Tibial nerve (tissue), 3 donors: ENCODE results near the gene KLF3.

Source experiments
- POLR2A ChIP-seq, 2 donors: fragments of 450-650 bp; IDR thresholded peaks; one replicate each; pipeline ENCODE4 v1.6.1; 2017; ENCODE audit warnings: antibody characterized with exemption in 2 of 2, mild to moderate bottlenecking in 2 of 2, moderate library complexity in 2 of 2
- TF ChIP-seq, protein P1 (sequence below), 5 experiments: fragments of 200-600 bp in 3 of 5; fragments of 450-650 bp in 2 of 5; sonication (generic) in 3 of 5; IDR thresholded peaks; one replicate each; pipeline ENCODE4 v1.5.1; 2016 to 2019; ENCODE audit warnings: antibody characterized with exemption in 5 of 5, mild to moderate bottlenecking in 3 of 5, moderate library complexity in 2 of 5

GRCh38 chr4:38734911-38735310, 70.9 kb downstream of the KLF3 start:
- TF ChIP-seq POLR2A (IDR thresholded peaks at IDR 0.05), result no peak
- TF ChIP-seq, protein P1, sequence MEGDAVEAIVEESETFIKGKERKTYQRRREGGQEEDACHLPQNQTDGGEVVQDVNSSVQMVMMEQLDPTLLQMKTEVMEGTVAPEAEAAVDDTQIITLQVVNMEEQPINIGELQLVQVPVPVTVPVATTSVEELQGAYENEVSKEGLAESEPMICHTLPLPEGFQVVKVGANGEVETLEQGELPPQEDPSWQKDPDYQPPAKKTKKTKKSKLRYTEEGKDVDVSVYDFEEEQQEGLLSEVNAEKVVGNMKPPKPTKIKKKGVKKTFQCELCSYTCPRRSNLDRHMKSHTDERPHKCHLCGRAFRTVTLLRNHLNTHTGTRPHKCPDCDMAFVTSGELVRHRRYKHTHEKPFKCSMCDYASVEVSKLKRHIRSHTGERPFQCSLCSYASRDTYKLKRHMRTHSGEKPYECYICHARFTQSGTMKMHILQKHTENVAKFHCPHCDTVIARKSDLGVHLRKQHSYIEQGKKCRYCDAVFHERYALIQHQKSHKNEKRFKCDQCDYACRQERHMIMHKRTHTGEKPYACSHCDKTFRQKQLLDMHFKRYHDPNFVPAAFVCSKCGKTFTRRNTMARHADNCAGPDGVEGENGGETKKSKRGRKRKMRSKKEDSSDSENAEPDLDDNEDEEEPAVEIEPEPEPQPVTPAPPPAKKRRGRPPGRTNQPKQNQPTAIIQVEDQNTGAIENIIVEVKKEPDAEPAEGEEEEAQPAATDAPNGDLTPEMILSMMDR (IDR thresholded peaks at IDR 0.05), result no peak
